Esophagus muscularis mucosa (tissue), 4 donors: ENCODE results near the gene SLX4IP. TPM values are rescaled to one million over a fixed set of nuclear protein-coding genes. Genes with fewer than 3 reads are reported as not detected.

ENCODE experiments used
- DNase-seq: peaks from one replicate; pipeline ENCODE4 v3.0.0-alpha.2; 2017; ENCODE audit errors: extremely low spot score
- H3K27ac ChIP-seq, 4 donors: fragments of 200-600 bp; sonication (generic); replicated peaks in 1 of 4; 1 replicate in 3 of 4; 2 replicates in 1 of 4; pipeline ENCODE4 v1.5.1; 2016 to 2019; ENCODE audit warnings: mild to moderate bottlenecking in 1 of 4
- H3K27me3 ChIP-seq, 4 donors: fragments of 200-600 bp; sonication (generic); one replicate each; pipeline versions ENCODE4 v1.5.1 to v1.6.0; 2016 to 2019
- H3K36me3 ChIP-seq, 4 donors: fragments of 200-600 bp; sonication (generic); one replicate each; pipeline ENCODE4 v1.5.1; 2016 to 2019
- H3K4me1 ChIP-seq, 4 donors: fragments of 200-600 bp; sonication (generic); one replicate each; pipeline ENCODE4 v1.5.1; 2016 to 2019
- H3K4me3 ChIP-seq, 4 donors: fragments of 200-600 bp; sonication (generic); 1 replicate in 2 of 4; 2 replicates in 2 of 4; pipeline ENCODE4 v1.5.1; 2016 to 2019; ENCODE audit warnings: mild to moderate bottlenecking in 4 of 4, moderate library complexity in 1 of 4
- H3K9me3 ChIP-seq, 4 donors: fragments of 200-600 bp; sonication (generic); 1 replicate in 3 of 4; 2 replicates in 1 of 4; pipeline ENCODE4 v1.5.1; 2016 to 2019
- EP300 ChIP-seq: sonication (generic); formaldehyde crosslinking; IDR thresholded peaks from one replicate; pipeline ENCODE4 v1.6.1; 2017; ENCODE audit warnings: antibody characterized with exemption
- POLR2A ChIP-seq: fragments of 450-650 bp; IDR thresholded peaks from one replicate; pipeline ENCODE4 v1.6.1; 2017; ENCODE audit warnings: antibody characterized with exemption, moderate library complexity, mild to moderate bottlenecking, low read depth
- POLR2AphosphoS5 ChIP-seq, 2 donors: sonication (generic); formaldehyde crosslinking; IDR thresholded peaks; one replicate each; pipeline ENCODE4 v1.6.1; 2017; ENCODE audit warnings: antibody characterized with exemption in 2 of 2
- WGBS: methylation state at CpG from one replicate; pipeline ENCODE4 v1.1.5; 2018; 5-methylcytosine and 5-hydroxymethylcytosine counted together
- intact Hi-C: fragments of 100-400 bp; cut with DNase I; formaldehyde crosslinking; loops from one replicate; pipeline ENCODE4 v1.15.1; 2023
- total RNA-seq, 4 donors: library from RNA; depleted of rRNA; stranded (reverse); fragments of >200 nt; gene quantifications; one replicate each; pipeline versions ENCODE4 v1.1.0 to v1.2.1, GENCODE V29; 2016
- TF ChIP-seq, protein P1 (sequence below), 3 experiments: fragments of 200-600 bp in 2 of 3; fragments of 450-650 bp in 1 of 3; sonication (generic) in 2 of 3; IDR thresholded peaks; one replicate each; pipeline ENCODE4 v1.5.1; 2017 to 2019; ENCODE audit warnings: antibody characterized with exemption in 3 of 3, mild to moderate bottlenecking in 2 of 3, moderate library complexity in 1 of 3

Gene SLX4IP
- total RNA-seq, 4 donors from 2014 or later: 1.2 to 2.1 (median 1.5) TPM

DNA sequence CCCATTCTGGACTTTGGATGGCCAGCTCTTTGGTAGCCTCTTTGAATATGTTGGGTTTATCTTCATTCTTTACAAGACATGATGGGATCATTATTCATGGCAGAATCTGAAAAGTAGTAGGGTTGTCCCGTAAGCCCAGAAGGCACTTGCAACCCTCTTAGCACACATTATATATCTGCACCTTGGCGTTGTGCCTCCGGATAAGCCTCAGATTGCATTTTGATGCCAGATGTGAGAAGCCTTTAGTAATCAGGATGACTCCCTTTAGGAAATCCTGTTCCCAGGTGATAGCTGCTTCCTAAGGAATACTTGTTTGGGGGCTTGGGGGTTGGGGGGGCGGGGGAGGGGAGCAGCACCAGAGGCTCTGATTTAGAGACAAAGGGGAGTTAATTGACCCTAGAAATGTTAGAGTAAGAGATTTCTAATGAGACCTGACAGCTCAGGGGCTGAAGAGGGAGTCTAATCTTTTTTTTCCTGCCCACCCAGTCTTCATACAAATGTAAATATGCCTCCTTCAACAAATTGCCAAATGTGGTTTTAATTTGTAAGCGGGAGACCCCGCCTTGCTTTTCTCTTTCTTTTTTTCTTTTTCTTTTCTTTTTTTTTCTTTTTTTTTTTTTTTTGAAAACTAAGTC is 183.6 kb downstream of the SLX4IP start:
- TF ChIP-seq EP300 (no peak), POLR2A (no peak), POLR2AphosphoS5 (IDR thresholded peaks at IDR 0.05) (no peak)
- TF ChIP-seq, protein P1, sequence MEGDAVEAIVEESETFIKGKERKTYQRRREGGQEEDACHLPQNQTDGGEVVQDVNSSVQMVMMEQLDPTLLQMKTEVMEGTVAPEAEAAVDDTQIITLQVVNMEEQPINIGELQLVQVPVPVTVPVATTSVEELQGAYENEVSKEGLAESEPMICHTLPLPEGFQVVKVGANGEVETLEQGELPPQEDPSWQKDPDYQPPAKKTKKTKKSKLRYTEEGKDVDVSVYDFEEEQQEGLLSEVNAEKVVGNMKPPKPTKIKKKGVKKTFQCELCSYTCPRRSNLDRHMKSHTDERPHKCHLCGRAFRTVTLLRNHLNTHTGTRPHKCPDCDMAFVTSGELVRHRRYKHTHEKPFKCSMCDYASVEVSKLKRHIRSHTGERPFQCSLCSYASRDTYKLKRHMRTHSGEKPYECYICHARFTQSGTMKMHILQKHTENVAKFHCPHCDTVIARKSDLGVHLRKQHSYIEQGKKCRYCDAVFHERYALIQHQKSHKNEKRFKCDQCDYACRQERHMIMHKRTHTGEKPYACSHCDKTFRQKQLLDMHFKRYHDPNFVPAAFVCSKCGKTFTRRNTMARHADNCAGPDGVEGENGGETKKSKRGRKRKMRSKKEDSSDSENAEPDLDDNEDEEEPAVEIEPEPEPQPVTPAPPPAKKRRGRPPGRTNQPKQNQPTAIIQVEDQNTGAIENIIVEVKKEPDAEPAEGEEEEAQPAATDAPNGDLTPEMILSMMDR (IDR thresholded peaks at IDR 0.05): no peak
- intact Hi-C loops: no loop called here
- WGBS: 80% methylated on average over 6 of the region's 6 CpGs
- H3K9me3 ChIP-seq: no peaks in the 10 kb centered on the region
- no peaks in the 10 kb centered on the region for H3K36me3 ChIP-seq
- H3K27ac ChIP-seq: no peak overlapping the region
- no peak overlapping the region for H3K4me3 ChIP-seq
- no peak for DNase-seq
- no peaks in the 10 kb centered on the region for H3K27me3 ChIP-seq
- no peaks in the 10 kb centered on the region for H3K4me1 ChIP-seq

- WGBS: 70% methylated on average over 3 of the region's 3 CpGs
- Histone ChIP-seq H3K4me1 (no peaks in the 10 kb centered on the region), H3K4me3 (no peak overlapping the region), H3K27ac (no peak overlapping the region), H3K9me3 (no peaks in the 10 kb centered on the region), H3K27me3 (no peaks in the 10 kb centered on the region), H3K36me3 (no peaks in the 10 kb centered on the region)
- no peak for DNase-seq
- TF ChIP-seq POLR2A (no peak), EP300 (no peak), POLR2AphosphoS5 (IDR thresholded peaks at IDR 0.05) (no peak)
- TF ChIP-seq, protein P1 (IDR thresholded peaks at IDR 0.05): no peak
- intact Hi-C loops: no loop called here
These were observed 184.3 kb downstream of the SLX4IP start for GRCh38 chr20:10619427-10619826.

DNA sequence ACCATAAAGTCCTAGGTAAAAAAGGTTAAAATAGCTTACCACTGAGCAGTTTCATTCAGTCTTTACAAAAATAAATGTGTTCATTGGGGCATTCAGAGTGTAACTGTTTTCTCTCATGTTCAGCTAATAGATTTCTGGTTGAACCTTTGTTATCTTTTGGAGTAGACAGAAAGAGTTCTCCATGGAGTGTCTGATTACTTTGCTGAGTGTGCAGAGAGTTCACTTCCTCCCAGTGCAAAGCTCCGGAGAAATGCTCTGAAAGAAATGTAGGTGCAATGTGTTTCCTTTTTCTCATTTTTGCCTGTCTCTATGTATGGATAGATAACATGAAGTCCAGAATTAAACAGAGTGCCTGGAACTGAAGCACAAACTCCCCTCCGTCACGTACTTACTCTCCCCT is 186.0 kb downstream of the SLX4IP start:
- Histone ChIP-seq H3K4me1 (no peaks in the 10 kb centered on the region), H3K27me3 (no peaks in the 10 kb centered on the region), H3K4me3 (no peak overlapping the region), H3K36me3 (no peaks in the 10 kb centered on the region), H3K27ac (no peak overlapping the region), H3K9me3 (no peaks in the 10 kb centered on the region)
- intact Hi-C loops: no loop called here
- no peak for TF ChIP-seq POLR2AphosphoS5 (IDR thresholded peaks at IDR 0.05)
- TF ChIP-seq, protein P1 (IDR thresholded peaks at IDR 0.05): no peak
- TF ChIP-seq EP300: no peak
- no peak for TF ChIP-seq POLR2A
- WGBS: 83% methylated on average over 3 of the region's 3 CpGs
- no peak for DNase-seq

DNA sequence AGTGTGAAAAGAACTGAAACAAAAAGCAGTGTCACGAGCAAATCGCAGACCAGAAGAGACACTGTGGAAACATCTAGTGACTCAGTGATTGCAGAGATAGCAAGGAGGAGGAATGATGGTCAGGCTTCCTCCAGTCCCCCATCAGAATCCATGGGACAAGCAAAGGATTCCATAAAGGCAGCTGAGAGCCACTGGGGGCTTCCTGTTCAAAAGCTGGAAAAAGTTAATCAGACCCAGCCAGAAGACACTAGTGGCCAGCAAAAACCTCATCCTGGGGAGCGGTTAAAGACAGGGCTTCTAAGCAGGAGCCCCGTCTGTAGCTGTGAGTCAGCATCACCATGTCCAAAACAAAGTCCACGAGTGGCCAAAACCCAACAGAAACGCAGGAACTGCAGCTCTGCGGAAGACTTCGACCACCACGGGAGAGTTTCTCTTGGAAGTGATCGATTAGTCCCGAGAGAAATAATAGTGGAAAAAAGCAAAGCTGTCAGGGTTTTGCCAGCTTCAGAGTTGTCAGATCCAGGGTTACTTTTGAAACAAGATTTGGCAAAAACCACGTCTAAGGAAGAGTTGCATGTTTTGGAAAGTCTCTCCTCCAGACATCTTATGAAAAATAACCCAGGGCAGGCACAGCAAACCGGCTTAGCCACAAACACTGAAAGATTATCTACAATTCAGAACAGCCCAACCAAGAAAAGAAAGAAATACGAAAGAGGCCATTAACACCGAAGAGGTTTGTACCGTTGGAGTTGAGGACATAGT is 187.7 kb downstream of the SLX4IP start:
- Histone ChIP-seq H3K27me3 (no peaks in the 10 kb centered on the region), H3K27ac (peak overlapping the region; percentile 33 to 66 (median 56)), H3K9me3 (no peaks in the 10 kb centered on the region), H3K36me3 (no peaks in the 10 kb centered on the region), H3K4me1 (no peaks in the 10 kb centered on the region), H3K4me3 (peak overlapping the region in 3 of 4 donors; percentile 8 to 15 (median 8))
- no peak for DNase-seq
- WGBS: 58% methylated on average over 16 of the region's 16 CpGs
- intact Hi-C loops: no loop called here
- TF ChIP-seq POLR2AphosphoS5 (IDR thresholded peaks at IDR 0.05) (peak; percentile 10 to 14), POLR2A (no peak), EP300 (no peak)
- TF ChIP-seq, protein P1 (IDR thresholded peaks at IDR 0.05): no peak
